Tibial nerve (tissue), 4 donors: Measurements from ENCODE around the gene LSM12.

Experiments used
- CTCF ChIP-seq, 5 experiments: fragments of 200-600 bp in 3 of 5; fragments of 450-650 bp in 2 of 5; sonication (generic) in 3 of 5; IDR thresholded peaks; one replicate each; pipeline ENCODE4 v1.5.1; 2016 to 2019; ENCODE audit warnings: antibody characterized with exemption in 5 of 5, mild to moderate bottlenecking in 3 of 5, moderate library complexity in 2 of 5
- EP300 ChIP-seq, 2 donors: sonication (generic); formaldehyde crosslinking; IDR thresholded peaks; one replicate each; pipeline ENCODE4 v1.6.1; 2017; ENCODE audit warnings: antibody characterized with exemption in 2 of 2, mild to moderate bottlenecking in 1 of 2
- POLR2A ChIP-seq, 2 donors: fragments of 450-650 bp; IDR thresholded peaks; one replicate each; pipeline ENCODE4 v1.6.1; 2017; ENCODE audit warnings: antibody characterized with exemption in 2 of 2, mild to moderate bottlenecking in 2 of 2, moderate library complexity in 2 of 2

GRCh38 chr17:43992641-43993040 lies 73.8 kb downstream of the LSM12 start:
- TF ChIP-seq CTCF (IDR thresholded peaks at IDR 0.05) (no peak), POLR2A (IDR thresholded peaks at IDR 0.05) (no peak), EP300 (IDR thresholded peaks at IDR 0.05) (no peak)
